Trophoblast cell (in vitro differentiated cells and primary cell): ENCODE results near the gene CERS6.

Experiments
- DNase-seq, 2 donors: peaks; one replicate each; pipeline ENCODE4 v3.0.0-alpha.2; 2016
- H2AFZ ChIP-seq: 2 replicates; pipeline ENCODE4 v1.6.1; 2013; ENCODE audit warnings: low read length, moderate library complexity, mild to moderate bottlenecking; ENCODE audit not compliant: insufficient read depth, poor library complexity
- H2AK5ac ChIP-seq: 2 replicates; pipeline ENCODE4 v1.6.1; 2013; ENCODE audit warnings: mild to moderate bottlenecking, low read length
- H2BK120ac ChIP-seq: 2 replicates; pipeline ENCODE4 v1.6.1; 2013; ENCODE audit warnings: low read length, mild to moderate bottlenecking, moderate library complexity; ENCODE audit not compliant: insufficient read depth, poor library complexity
- H2BK12ac ChIP-seq: 2 replicates; pipeline ENCODE4 v1.6.1; 2013; ENCODE audit warnings: mild to moderate bottlenecking, low read length, moderate library complexity
- H2BK5ac ChIP-seq: 2 replicates; pipeline ENCODE4 v1.6.1; 2013; ENCODE audit warnings: low read length, low read depth, moderate library complexity, mild to moderate bottlenecking; ENCODE audit not compliant: poor library complexity
- H3K14ac ChIP-seq: 2 replicates; pipeline ENCODE4 v1.6.1; 2013; ENCODE audit warnings: mild to moderate bottlenecking, low read length
- H3K18ac ChIP-seq: 2 replicates; pipeline ENCODE4 v1.6.1; 2013; ENCODE audit warnings: mild to moderate bottlenecking, low read length
- H3K23ac ChIP-seq: 2 replicates; pipeline ENCODE4 v1.6.1; 2013; ENCODE audit warnings: low read length
- H3K27ac ChIP-seq: 2 replicates; pipeline ENCODE4 v1.5.1; 2013; ENCODE audit warnings: low read depth, mild to moderate bottlenecking, inconsistent platforms, low read length, moderate library complexity
- H3K27me3 ChIP-seq: 2 replicates; pipeline ENCODE4 v1.6.1; 2013; ENCODE audit warnings: inconsistent platforms, mild to moderate bottlenecking, low read length, moderate library complexity; ENCODE audit not compliant: insufficient read depth
- H3K36me3 ChIP-seq, 2 experiments: 1 replicate in 1 of 2; 2 replicates in 1 of 2; pipeline ENCODE4 v1.6.1; 2013; ENCODE audit warnings: low read length in 2 of 2, mild to moderate bottlenecking in 2 of 2, moderate library complexity in 1 of 2; ENCODE audit not compliant: insufficient read depth in 2 of 2, control insufficient read depth in 1 of 2
- H3K4ac ChIP-seq: 2 replicates; pipeline ENCODE4 v1.6.1; 2013; ENCODE audit warnings: low read depth, mild to moderate bottlenecking, low read length, moderate library complexity
- H3K4me1 ChIP-seq, 2 experiments: 1 replicate in 1 of 2; 2 replicates in 1 of 2; pipeline ENCODE4 v1.6.1; 2013; ENCODE audit warnings: low read length in 2 of 2, mild to moderate bottlenecking in 2 of 2, moderate library complexity in 1 of 2; ENCODE audit not compliant: insufficient read depth in 2 of 2, control insufficient read depth in 1 of 2
- H3K4me2 ChIP-seq: 2 replicates; pipeline ENCODE4 v1.6.1; 2013; ENCODE audit warnings: inconsistent platforms, mild to moderate bottlenecking, low read length, moderate library complexity
- H3K4me3 ChIP-seq: 2 replicates; pipeline ENCODE4 v1.5.1; 2013; ENCODE audit warnings: mild to moderate bottlenecking, low read depth, low read length, inconsistent platforms
- H3K79me1 ChIP-seq: one replicate; pipeline ENCODE4 v1.6.1; 2013; ENCODE audit warnings: low read length
- H3K79me2 ChIP-seq: 2 replicates; pipeline ENCODE4 v1.6.1; 2013; ENCODE audit warnings: low read length, mild to moderate bottlenecking; ENCODE audit not compliant: control insufficient read depth, insufficient read depth, poor library complexity
- H3K9ac ChIP-seq: 2 replicates; pipeline ENCODE4 v1.6.1; 2013; ENCODE audit warnings: mild to moderate bottlenecking, low read length
- H3K9me3 ChIP-seq: 2 replicates; pipeline ENCODE4 v1.6.1; 2013; ENCODE audit warnings: low read depth, mild to moderate bottlenecking, control low read depth, inconsistent platforms, low read length; ENCODE audit not compliant: insufficient read depth
- H4K12ac ChIP-seq: 2 replicates; pipeline ENCODE4 v1.6.1; 2013; ENCODE audit warnings: low read depth, mild to moderate bottlenecking, low read length, moderate library complexity
- H4K8ac ChIP-seq: 2 replicates; pipeline ENCODE4 v1.6.1; 2013; ENCODE audit warnings: low read depth, mild to moderate bottlenecking, low read length, moderate library complexity
- H4K91ac ChIP-seq: one replicate; pipeline ENCODE4 v1.6.1; 2013; ENCODE audit warnings: low read depth, mild to moderate bottlenecking, low read length, moderate library complexity
- WGBS: extraction: QIAGEN DNeasy Blood & Tissue Kit; methylation state at CpG from one replicate; pipeline ENCODE4 v1.1.7; 2013; ENCODE audit warnings: missing lambda C conversion rate; ENCODE audit not compliant: insufficient read length, insufficient coverage; ENCODE audit errors: extremely low coverage; 5-methylcytosine and 5-hydroxymethylcytosine counted together

CERS6 gene

GRCh38 chr2:168633895-168634294, 177.8 kb downstream of the CERS6 start:
- no peak overlapping the region for H2AFZ ChIP-seq
- no CpG with 5 or more reads among the region's 1 CpG for WGBS
- no peak overlapping the region for H4K8ac ChIP-seq
- no peak overlapping the region for H2BK120ac ChIP-seq
- H3K79me2 ChIP-seq = peaks cover 2% of the 10 kb centered on the region
- no peak overlapping the region for H3K27ac ChIP-seq
- H3K9me3 ChIP-seq = no peaks in the 10 kb centered on the region
- H3K27me3 ChIP-seq = no peaks in the 10 kb centered on the region
- no peak overlapping the region for H4K91ac ChIP-seq
- peaks cover 6% of the 10 kb centered on the region for H3K79me1 ChIP-seq
- H3K4me1 ChIP-seq = peaks cover 9 to 11% of the 10 kb centered on the region in 2 experiments
- H4K12ac ChIP-seq = no peak overlapping the region
- H3K4me3 ChIP-seq = no peak overlapping the region
- no peak for DNase-seq
- no peak overlapping the region for H3K18ac ChIP-seq
- no peaks in the 10 kb centered on the region for H3K36me3 ChIP-seq
- H3K14ac ChIP-seq = no peak overlapping the region
- no peak overlapping the region for H3K23ac ChIP-seq
- no peak overlapping the region for H2BK5ac ChIP-seq
- no peak overlapping the region for H3K9ac ChIP-seq
- H3K4ac ChIP-seq = no peak overlapping the region
- H2BK12ac ChIP-seq = no peak overlapping the region
- no peak overlapping the region for H3K4me2 ChIP-seq
- H2AK5ac ChIP-seq = no peak overlapping the region

DNA sequence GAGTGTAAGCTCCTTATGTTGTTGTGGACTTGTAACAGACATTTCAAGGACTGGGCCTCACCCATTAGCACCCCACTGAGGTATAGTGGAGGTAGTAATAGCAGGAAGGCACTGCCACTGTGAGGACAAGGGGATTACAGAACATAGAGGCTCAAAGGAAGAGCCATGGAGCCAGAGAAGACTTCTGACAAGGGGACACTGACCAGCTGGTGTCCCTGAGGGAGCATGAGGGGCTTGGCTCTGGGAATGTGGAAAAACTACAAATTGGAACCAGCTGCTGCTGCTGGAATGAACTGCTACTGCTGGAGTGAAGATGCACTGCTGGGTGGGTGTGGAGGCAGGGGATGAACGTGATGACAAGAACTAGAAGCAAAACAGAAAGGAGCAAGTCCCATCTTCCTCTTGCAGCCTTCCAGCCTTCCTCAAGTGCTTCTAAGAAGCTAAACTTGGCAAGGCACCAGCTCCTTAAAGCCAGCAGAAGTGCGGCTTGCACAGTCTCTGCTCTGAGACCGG, 179.0 kb downstream of the CERS6 start:
- Histone ChIP-seq H3K79me2 (peaks cover 2% of the 10 kb centered on the region), H4K8ac (no peak overlapping the region), H3K27me3 (no peaks in the 10 kb centered on the region), H3K4ac (no peak overlapping the region), H4K91ac (no peak overlapping the region), H4K12ac (no peak overlapping the region), H3K4me2 (no peak overlapping the region), H3K9me3 (no peaks in the 10 kb centered on the region), H2BK120ac (peak overlapping the region; percentile 73), H2AFZ (no peak overlapping the region), H3K79me1 (peaks cover 8% of the 10 kb centered on the region), H3K4me1 (peaks cover 10 to 12% of the 10 kb centered on the region in 2 experiments), H3K36me3 (no peaks in the 10 kb centered on the region), H3K9ac (no peak overlapping the region), H3K4me3 (no peak overlapping the region), H3K23ac (no peak overlapping the region), H3K27ac (no peak overlapping the region), H2AK5ac (no peak overlapping the region), H3K14ac (no peak overlapping the region), H2BK5ac (no peak overlapping the region), H3K18ac (peak overlapping the region; percentile 46), H2BK12ac (peak overlapping the region; percentile 81)
- DNase-seq = no peak
- WGBS = no CpG with 5 or more reads among the region's 3 CpGs

- no peaks in the 10 kb centered on the region for H3K36me3 ChIP-seq
- WGBS = no CpG with 5 or more reads among the region's 2 CpGs
- no peak overlapping the region for H4K12ac ChIP-seq
- no peak overlapping the region for H3K18ac ChIP-seq
- peaks cover 9% of the 10 kb centered on the region for H3K79me1 ChIP-seq
- no peak overlapping the region for H3K9ac ChIP-seq
- no peak overlapping the region for H2BK120ac ChIP-seq
- H2BK12ac ChIP-seq = no peak overlapping the region
- H4K91ac ChIP-seq = no peak overlapping the region
- peak overlapping the region; percentile 31 for H3K27ac ChIP-seq
- no peak overlapping the region for H4K8ac ChIP-seq
- no peak overlapping the region for H3K23ac ChIP-seq
- no peak overlapping the region for H2BK5ac ChIP-seq
- no peaks in the 10 kb centered on the region for H3K9me3 ChIP-seq
- H3K4ac ChIP-seq = no peak overlapping the region
- no peak overlapping the region for H2AK5ac ChIP-seq
- no peaks in the 10 kb centered on the region for H3K27me3 ChIP-seq
- H3K14ac ChIP-seq = no peak overlapping the region
- peak overlapping the region; percentile 39 for H3K4me2 ChIP-seq
- no peak overlapping the region for H2AFZ ChIP-seq
- H3K4me3 ChIP-seq = no peak overlapping the region
- peak; percentile 36 to 49 for DNase-seq
- peaks cover 10 to 13% of the 10 kb centered on the region in 2 experiments for H3K4me1 ChIP-seq
- peaks cover 2% of the 10 kb centered on the region for H3K79me2 ChIP-seq
Measured at GRCh38 chr2:168639018-168639417, 182.9 kb downstream of the CERS6 start.

- H2AFZ ChIP-seq = no peak overlapping the region
- no peak overlapping the region for H3K14ac ChIP-seq
- peaks cover 8% of the 10 kb centered on the region for H3K79me1 ChIP-seq
- H3K36me3 ChIP-seq = no peaks in the 10 kb centered on the region
- no peak overlapping the region for H2BK120ac ChIP-seq
- H3K4me3 ChIP-seq = no peak overlapping the region
- no peak overlapping the region for H3K18ac ChIP-seq
- H4K8ac ChIP-seq = no peak overlapping the region
- H3K79me2 ChIP-seq = peaks cover 2% of the 10 kb centered on the region
- no peak overlapping the region for H2AK5ac ChIP-seq
- peak overlapping the region; percentile 39 for H3K4me2 ChIP-seq
- H3K4me1 ChIP-seq = peaks cover 10 to 13% of the 10 kb centered on the region in 2 experiments
- no peak overlapping the region for H2BK12ac ChIP-seq
- H4K91ac ChIP-seq = no peak overlapping the region
- WGBS = no CpG with 5 or more reads among the region's 3 CpGs
- H3K23ac ChIP-seq = no peak overlapping the region
- H3K4ac ChIP-seq = no peak overlapping the region
- H3K9ac ChIP-seq = no peak overlapping the region
- H3K9me3 ChIP-seq = no peaks in the 10 kb centered on the region
- H2BK5ac ChIP-seq = no peak overlapping the region
- H3K27ac ChIP-seq = peak overlapping the region; percentile 43
- DNase-seq = no peak
- no peaks in the 10 kb centered on the region for H3K27me3 ChIP-seq
- H4K12ac ChIP-seq = no peak overlapping the region
Measured at GRCh38 chr2:168639441-168639898, 183.4 kb downstream of the CERS6 start.
